A673 (cell line): ENCODE measurements around the gene CHD9NB. TPM values are rescaled to one million over a fixed set of nuclear protein-coding genes. Genes with fewer than 3 reads are reported as not detected.

Experiments used
- BruUV-seq: library from RNA; stranded (reverse); fragments of 400-500 nt; replicated peaks from 2 replicates; lab custom pipeline; 2021; lab: Mats Ljungman, UMichigan
- CTCF ChIA-PET: fragments of 300-600 bp; sonication (Branson Sonifier 250); formaldehyde crosslinking; loops from one replicate; lab custom pipeline; 2022; ENCODE audit warnings: antibody characterized with exemption; lab: Charles Lee
- POLR2A ChIA-PET: fragments of 300-600 bp; sonication (Branson Sonifier 250); formaldehyde crosslinking; loops from one replicate; lab custom pipeline; 2022; ENCODE audit warnings: antibody characterized with exemption; ENCODE audit not compliant: low non-redundant PET; lab: Charles Lee
- DNase-seq: peaks from one replicate; pipeline ENCODE4 v3.0.0-alpha.2; 2015; ENCODE audit warnings: low spot score
- H3K27ac ChIP-seq: fragments of 200-600 bp; sonication (generic); 2 replicates; pipeline ENCODE4 v1.5.1; 2016; ENCODE audit warnings: mixed run types, low read depth, mild to moderate bottlenecking, mixed read lengths, antibody characterized with exemption, low read length; ENCODE audit not compliant: poor library complexity, severe bottlenecking
- H3K27me3 ChIP-seq: fragments of 200-600 bp; sonication (generic); replicated peaks from 2 replicates; pipeline ENCODE4 v1.6.1; 2017; ENCODE audit warnings: mixed run types, low read depth, mild to moderate bottlenecking, mixed read lengths, antibody characterized with exemption, low read length; ENCODE audit not compliant: insufficient read depth, poor library complexity
- H3K36me3 ChIP-seq: fragments of 200-600 bp; sonication (generic); 2 replicates; pipeline ENCODE4 v1.6.1; 2016; ENCODE audit warnings: mixed run types, mild to moderate bottlenecking, mixed read lengths, antibody characterized with exemption, low read length; ENCODE audit not compliant: insufficient read depth, poor library complexity, severe bottlenecking
- H3K4me1 ChIP-seq: fragments of 200-600 bp; sonication (generic); 2 replicates; pipeline ENCODE4 v1.6.1; 2017; ENCODE audit warnings: mixed run types, mild to moderate bottlenecking, mixed read lengths, antibody characterized with exemption, low read length; ENCODE audit not compliant: insufficient read depth, poor library complexity, severe bottlenecking
- H3K4me3 ChIP-seq: fragments of 200-600 bp; sonication (generic); 2 replicates; pipeline ENCODE4 v1.5.1; 2016; ENCODE audit warnings: low read depth, mixed run types, mild to moderate bottlenecking, mixed read lengths, low read length; ENCODE audit not compliant: poor library complexity, severe bottlenecking
- H3K9me3 ChIP-seq: fragments of 200-600 bp; sonication (generic); 2 replicates; pipeline ENCODE4 v1.6.1; 2016; ENCODE audit warnings: mixed run types, low read depth, mild to moderate bottlenecking, mixed read lengths, antibody characterized with exemption, low read length; ENCODE audit not compliant: poor library complexity, severe bottlenecking
- CTCF ChIP-seq: fragments of 300-800, 200-600 bp; sonication (generic); conservative IDR thresholded peaks from 2 replicates; pipeline ENCODE4 v1.5.1; 2017; ENCODE audit warnings: low read depth, mild to moderate bottlenecking, antibody characterized with exemption, low read length, moderate library complexity, mixed read lengths
- EZH2 ChIP-seq: fragments of 200-600 bp; sonication (generic); IDR thresholded peaks from 2 replicates; pipeline ENCODE4 v1.6.1; 2017; ENCODE audit warnings: borderline replicate concordance, low read depth, mild to moderate bottlenecking, mixed read lengths, antibody characterized with exemption, low read length; ENCODE audit not compliant: poor library complexity, severe bottlenecking
- intact Hi-C: fragments of 100-400 bp; cut with micrococcal nuclease; formaldehyde crosslinking; loops from one replicate; pipeline ENCODE4 v1.10.0; 2022; ENCODE audit not compliant: unreplicated experiment
- total RNA-seq: library from RNA; stranded (reverse); gene quantifications from 2 replicates; pipeline ENCODE4 v1.2.3, GENCODE V29; 2021

Gene CHD9NB
- total RNA-seq, 1 experiment from 2014 or later = 3.8 TPM

GRCh38 chr16:53094013-53094630 is 41.4 kb upstream of the CHD9NB start:
- intact Hi-C loops = no loop called here
- H3K27ac ChIP-seq = peak overlapping the region; percentile 88
- H3K36me3 ChIP-seq = no peaks in the 10 kb centered on the region
- H3K4me1 ChIP-seq = peaks cover 79% of the 10 kb centered on the region
- H3K27me3 ChIP-seq = no peaks in the 10 kb centered on the region
- no TSS peak for BruUV-seq
- peak; percentile 98 for DNase-seq
- TF ChIP-seq EZH2 (no peak), CTCF (no peak)
- ChIA-PET POLR2A (no interaction called here), CTCF (no interaction called here)
- H3K4me3 ChIP-seq = no peak overlapping the region
- H3K9me3 ChIP-seq = no peaks in the 10 kb centered on the region

- POLR2A ChIA-PET = no interaction called here
- CTCF ChIA-PET = no interaction called here
These were observed 40.6 kb upstream of the CHD9NB start for GRCh38 chr16:53093162-53093744.

GRCh38 chr16:53092284-53092683 is 39.6 kb upstream of the CHD9NB start:
- intact Hi-C loops = no loop called here
- no peak for TF ChIP-seq EZH2
- no peak for TF ChIP-seq CTCF
- Histone ChIP-seq H3K9me3 (no peaks in the 10 kb centered on the region), H3K27ac (peak overlapping the region; percentile 91), H3K27me3 (no peaks in the 10 kb centered on the region), H3K4me1 (peaks cover 65% of the 10 kb centered on the region), H3K36me3 (no peaks in the 10 kb centered on the region), H3K4me3 (no peak overlapping the region)
- no peak for DNase-seq
- no TSS peak for BruUV-seq
- ChIA-PET POLR2A (interaction anchor here (0.6 kb wide), 2 partner anchors 24 to 32 kb away, joined by 3 to 5 read pairs; no protein-coding TSS in a partner anchor), CTCF (no interaction called here)

More at GRCh38 chr16:53093162-53093744, 40.6 kb upstream of the CHD9NB start:
- Histone ChIP-seq H3K4me1 (peaks cover 72% of the 10 kb centered on the region), H3K27me3 (no peaks in the 10 kb centered on the region), H3K36me3 (no peaks in the 10 kb centered on the region), H3K9me3 (no peaks in the 10 kb centered on the region), H3K27ac (peak overlapping the region; percentile 88), H3K4me3 (no peak overlapping the region)
- peak; percentile 33 for DNase-seq
- BruUV-seq = no TSS peak
- TF ChIP-seq CTCF = no peak
- TF ChIP-seq EZH2 = no peak
- intact Hi-C loops = no loop called here
